Keratinocyte (primary cell): ENCODE data around the gene AGPAT3. TPM values are rescaled to one million over a fixed set of nuclear protein-coding genes. Genes with fewer than 3 reads are reported as not detected.

Experiments used
- DNase-seq: peaks from one replicate; pipeline ENCODE4 v3.0.0-alpha.2; 2011; ENCODE audit warnings: low read depth, missing footprints, low spot score
- FAIRE-seq: peaks from 2 replicates; lab custom pipeline; 2011; peaks lifted over from hg19 to GRCh38; lab: Jason Lieb, UNC
- H2AFZ ChIP-seq: 2 replicates; pipeline ENCODE4 v1.6.0; 2012; ENCODE audit warnings: low read length, control low read depth, inconsistent platforms; ENCODE audit not compliant: control insufficient read depth
- H3K27ac ChIP-seq: 2 replicates; pipeline ENCODE4 v1.5.1; 2011; ENCODE audit warnings: low read length; ENCODE audit not compliant: control insufficient read depth, insufficient read depth
- H3K27me3 ChIP-seq: 3 replicates; pipeline ENCODE4 v1.6.0; 2011; ENCODE audit warnings: low read length; ENCODE audit not compliant: control insufficient read depth, insufficient read depth; ENCODE audit errors: extremely low read depth
- H3K36me3 ChIP-seq, 2 experiments: 2 replicates in 1 of 2; 3 replicates in 1 of 2; pipeline ENCODE4 v1.5.1; 2011; ENCODE audit warnings: low read length in 2 of 2, mild to moderate bottlenecking in 1 of 2; ENCODE audit not compliant: control insufficient read depth in 2 of 2, insufficient read depth in 2 of 2; ENCODE audit errors: extremely low read depth in 1 of 2
- H3K4me1 ChIP-seq: 3 replicates; pipeline ENCODE4 v1.5.1; 2011; ENCODE audit warnings: low read length; ENCODE audit not compliant: control insufficient read depth, insufficient read depth; ENCODE audit errors: extremely low read depth
- H3K4me2 ChIP-seq: 3 replicates; pipeline ENCODE4 v1.6.0; 2011; ENCODE audit warnings: low read depth, low read length; ENCODE audit not compliant: control insufficient read depth, insufficient read depth; ENCODE audit errors: extremely low read depth
- H3K4me3 ChIP-seq, 3 experiments: fragments of 200-600 bp in 1 of 3; sonication (generic) in 1 of 3; 2 replicates in 2 of 3; 3 replicates in 1 of 3; pipeline ENCODE4 v1.5.1; 2011 to 2016; ENCODE audit warnings: low read length in 3 of 3, mild to moderate bottlenecking in 3 of 3, control low read depth in 2 of 3, inconsistent platforms in 1 of 3, low read depth in 1 of 3, mixed read lengths in 1 of 3, mixed run types in 1 of 3, moderate library complexity in 1 of 3; ENCODE audit not compliant: control insufficient read depth in 2 of 3, insufficient read depth in 2 of 3; ENCODE audit errors: extremely low read depth in 1 of 3
- H3K79me2 ChIP-seq: 2 replicates; pipeline ENCODE4 v1.6.0; 2012; ENCODE audit warnings: low read length; ENCODE audit not compliant: control insufficient read depth, insufficient read depth
- H3K9ac ChIP-seq: 3 replicates; pipeline ENCODE4 v1.6.0; 2011; ENCODE audit warnings: low read length; ENCODE audit not compliant: control insufficient read depth, insufficient read depth; ENCODE audit errors: extremely low read depth
- H3K9me1 ChIP-seq: 3 replicates; pipeline ENCODE4 v1.6.0; 2011; ENCODE audit warnings: low read length; ENCODE audit not compliant: control insufficient read depth, insufficient read depth; ENCODE audit errors: extremely low read depth
- H3K9me3 ChIP-seq: 2 replicates; pipeline ENCODE4 v1.5.1; 2012; ENCODE audit warnings: low read depth, low read length; ENCODE audit not compliant: control insufficient read depth
- H4K20me1 ChIP-seq: 3 replicates; pipeline ENCODE4 v1.6.0; 2011; ENCODE audit warnings: low read length; ENCODE audit not compliant: control insufficient read depth, insufficient read depth; ENCODE audit errors: extremely low read depth
- EZH2 ChIP-seq: IDR thresholded peaks from one replicate; pipeline ENCODE4 v1.6.1; 2012; ENCODE audit warnings: inconsistent platforms, mild to moderate bottlenecking, low read length, moderate library complexity
- dilution Hi-C: fragments of 300-500 bp; cut with MboI; formaldehyde crosslinking; loops from one replicate; pipeline ENCODE4 v1.7.0; 2020; ENCODE audit warnings: low sequenced_read_pairs; ENCODE audit not compliant: extremely low pct_ligation_motif_present
- polyA plus RNA-seq, 5 experiments: library from polyadenylated mRNA; depleted of rRNA in 3 of 5; stranded (reverse) in 3 of 5; stranded (forward) in 1 of 5; unstranded in 1 of 5; fragments of >200 nt; gene quantifications; 1 replicate in 1 of 5; 2 replicates in 3 of 5; 3 replicates in 1 of 5; pipeline versions ENCODE4 v1.2.1 to v1.2.3, GENCODE V29; 2011 to 2012; ENCODE audit warnings: missing spikeins in 2 of 5, low read depth in 1 of 5, low replicate concordance in 1 of 5
- TF ChIP-seq, protein P1 (sequence below), 3 experiments: IDR thresholded peaks in 1 of 3; conservative IDR thresholded peaks in 1 of 3; optimal IDR thresholded peaks in 1 of 3; 2 replicates in 2 of 3; 3 replicates in 1 of 3; pipeline versions ENCODE3 to v1.5.1; 2011; ENCODE audit warnings: low read length in 3 of 3, mild to moderate bottlenecking in 3 of 3, moderate library complexity in 2 of 3, control low read depth in 1 of 3, inconsistent platforms in 1 of 3; ENCODE audit not compliant: insufficient read depth in 2 of 3; ENCODE audit errors: extremely low read depth in 1 of 3

Gene AGPAT3
- polyA plus RNA-seq, 1 donor (not counting 4 experiments of a cell fraction or from before 2014, with no cell fraction given), result 21.7 TPM

DNA sequence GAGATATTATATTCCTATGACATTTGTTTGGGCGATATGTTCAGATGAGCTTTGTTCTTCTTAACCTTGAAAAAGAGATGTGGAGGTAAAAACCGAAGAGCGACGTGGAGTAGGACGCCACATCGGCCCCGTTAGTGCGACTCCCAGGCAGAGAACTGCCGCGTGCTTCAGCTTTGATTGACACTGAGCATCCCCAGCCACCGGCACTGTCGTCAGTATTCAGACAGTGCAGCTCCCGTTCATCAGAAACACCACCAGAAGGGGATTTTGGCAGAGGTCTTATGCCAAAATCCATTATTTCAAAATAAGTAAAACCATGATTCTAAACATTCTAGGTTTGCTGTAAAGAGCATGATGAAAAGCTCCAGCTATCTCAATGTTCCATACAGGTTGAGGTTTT, 66.5 kb downstream of the AGPAT3 start:
- H3K9ac ChIP-seq, result no peak overlapping the region
- no peaks in the 10 kb centered on the region for H3K9me1 ChIP-seq
- FAIRE-seq (no peak), DNase-seq (no peak)
- H3K27me3 ChIP-seq, result no peaks in the 10 kb centered on the region
- TF ChIP-seq, protein P1, sequence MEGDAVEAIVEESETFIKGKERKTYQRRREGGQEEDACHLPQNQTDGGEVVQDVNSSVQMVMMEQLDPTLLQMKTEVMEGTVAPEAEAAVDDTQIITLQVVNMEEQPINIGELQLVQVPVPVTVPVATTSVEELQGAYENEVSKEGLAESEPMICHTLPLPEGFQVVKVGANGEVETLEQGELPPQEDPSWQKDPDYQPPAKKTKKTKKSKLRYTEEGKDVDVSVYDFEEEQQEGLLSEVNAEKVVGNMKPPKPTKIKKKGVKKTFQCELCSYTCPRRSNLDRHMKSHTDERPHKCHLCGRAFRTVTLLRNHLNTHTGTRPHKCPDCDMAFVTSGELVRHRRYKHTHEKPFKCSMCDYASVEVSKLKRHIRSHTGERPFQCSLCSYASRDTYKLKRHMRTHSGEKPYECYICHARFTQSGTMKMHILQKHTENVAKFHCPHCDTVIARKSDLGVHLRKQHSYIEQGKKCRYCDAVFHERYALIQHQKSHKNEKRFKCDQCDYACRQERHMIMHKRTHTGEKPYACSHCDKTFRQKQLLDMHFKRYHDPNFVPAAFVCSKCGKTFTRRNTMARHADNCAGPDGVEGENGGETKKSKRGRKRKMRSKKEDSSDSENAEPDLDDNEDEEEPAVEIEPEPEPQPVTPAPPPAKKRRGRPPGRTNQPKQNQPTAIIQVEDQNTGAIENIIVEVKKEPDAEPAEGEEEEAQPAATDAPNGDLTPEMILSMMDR (optimal IDR thresholded peaks at IDR 0.05 in 1 of 3, IDR thresholded peaks at IDR 0.05 in 1 of 3, conservative IDR thresholded peaks at IDR 0.05 in 1 of 3; ENCODE audit: extremely low read depth in 1 of 3, insufficient read depth in 2 of 3, low read length in 3 of 3), result no peak
- no peak for TF ChIP-seq EZH2
- peaks cover 6% of the 10 kb centered on the region for H3K79me2 ChIP-seq
- dilution Hi-C loops, result no loop called here
- H3K4me3 ChIP-seq, result no peak overlapping the region
- no peak overlapping the region for H3K27ac ChIP-seq
- no peak overlapping the region for H2AFZ ChIP-seq
- no peaks in the 10 kb centered on the region for H4K20me1 ChIP-seq
- H3K4me1 ChIP-seq, result peaks cover 2% of the 10 kb centered on the region
- H3K36me3 ChIP-seq, result peaks cover 3 to 6% of the 10 kb centered on the region in 2 experiments
- H3K9me3 ChIP-seq, result no peaks in the 10 kb centered on the region
- H3K4me2 ChIP-seq, result no peak overlapping the region

DNA sequence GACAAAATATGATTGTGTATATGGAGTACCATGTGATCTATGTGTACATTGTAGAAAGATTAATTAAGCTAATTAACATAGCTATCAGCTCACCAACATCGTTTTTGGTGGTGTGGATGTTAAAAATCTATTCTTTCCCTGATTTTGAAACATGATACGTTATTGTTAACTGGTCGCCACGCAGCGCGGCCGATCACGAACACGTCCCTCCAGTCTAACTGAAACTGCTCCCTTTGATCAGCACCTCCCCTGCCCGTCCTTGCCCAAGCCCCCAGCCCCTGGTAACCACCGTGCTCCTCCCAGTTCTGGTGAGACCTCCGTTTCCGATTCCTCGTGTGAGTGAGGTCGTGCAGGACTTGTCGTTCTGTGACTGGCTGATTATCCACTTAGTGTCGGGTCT, 67.0 kb downstream of the AGPAT3 start:
- H3K4me3 ChIP-seq, result no peak overlapping the region
- no peak for FAIRE-seq
- H3K9ac ChIP-seq, result no peak overlapping the region
- no peaks in the 10 kb centered on the region for H4K20me1 ChIP-seq
- H3K4me1 ChIP-seq, result peaks cover 2% of the 10 kb centered on the region
- TF ChIP-seq EZH2, result no peak
- TF ChIP-seq, protein P1 (optimal IDR thresholded peaks at IDR 0.05 in 1 of 3, IDR thresholded peaks at IDR 0.05 in 1 of 3, conservative IDR thresholded peaks at IDR 0.05 in 1 of 3; ENCODE audit: extremely low read depth in 1 of 3, insufficient read depth in 2 of 3, low read length in 3 of 3), result no peak
- H3K79me2 ChIP-seq, result peaks cover 6% of the 10 kb centered on the region
- no peaks in the 10 kb centered on the region for H3K27me3 ChIP-seq
- H3K9me3 ChIP-seq, result no peaks in the 10 kb centered on the region
- DNase-seq, result no peak
- peaks cover 3 to 6% of the 10 kb centered on the region in 2 experiments for H3K36me3 ChIP-seq
- no peaks in the 10 kb centered on the region for H3K9me1 ChIP-seq
- dilution Hi-C loops, result no loop called here
- no peak overlapping the region for H3K27ac ChIP-seq
- no peak overlapping the region for H2AFZ ChIP-seq
- no peak overlapping the region for H3K4me2 ChIP-seq
